HG03354 (cell line): Measurements from ENCODE around the gene ANKRD61.
"Not testable (repeated sequence)": the region's sequence is repeated elsewhere in the genome, so short reads cannot be mapped to it uniquely, and the experiment has no call there.

Experiments
- ATAC-seq: cut with Tn5 transposase; IDR thresholded peaks from one replicate; pipeline ENCODE4 v1.9.1; 2021; ENCODE audit warnings: mild to moderate bottlenecking; ENCODE audit not compliant: unreplicated experiment, poor library complexity, severe bottlenecking

ANKRD61 gene

GRCh38 chr7:6028563-6028962 is 2.6 kb upstream of the ANKRD61 start:
- no peak for ATAC-seq

- no peak for ATAC-seq
Measured at GRCh38 chr7:6031567-6031966, 391 bp downstream of the ANKRD61 start.

- ATAC-seq, result no peak
Measured at GRCh38 chr7:6032167-6032566, 991 bp downstream of the ANKRD61 start.

GRCh38 chr7:6032641-6033040 is 1.5 kb downstream of the ANKRD61 start:
- no peak for ATAC-seq

GRCh38 chr7:6035165-6035564 is 4.0 kb downstream of the ANKRD61 start:
- no peak for ATAC-seq

- no peak for ATAC-seq
Measured at GRCh38 chr7:6035686-6036085, 4.5 kb downstream of the ANKRD61 start.

GRCh38 chr7:6049780-6050179 is 18.6 kb downstream of the ANKRD61 start:
- no peak for ATAC-seq

GRCh38 chr7:6051185-6051584 is 20.0 kb downstream of the ANKRD61 start:
- not testable (repeated sequence) for ATAC-seq

- ATAC-seq, result no peak
Measured at GRCh38 chr7:6056616-6057015, 25.4 kb downstream of the ANKRD61 start.

- ATAC-seq, result no peak
Measured at GRCh38 chr7:6057316-6058129, 26.3 kb downstream of the ANKRD61 start.

- ATAC-seq, result not testable (repeated sequence)
Measured at GRCh38 chr7:6059941-6060340, 28.8 kb downstream of the ANKRD61 start.

GRCh38 chr7:6071406-6071805 is 40.2 kb downstream of the ANKRD61 start:
- peak; percentile 82 for ATAC-seq

GRCh38 chr7:6074612-6075380 is 43.6 kb downstream of the ANKRD61 start:
- ATAC-seq, result no peak

- ATAC-seq, result no peak
Measured at GRCh38 chr7:6078548-6078947, 47.4 kb downstream of the ANKRD61 start.

- not testable (repeated sequence) for ATAC-seq
Measured at GRCh38 chr7:6083047-6083446, 51.9 kb downstream of the ANKRD61 start.
